Activated T-helper 2 cell treated with anti-CD3 and anti-CD28 coated beads, Interferon-gamma antibody, Interleukin-2, Interleukin-4, amounts not matched to agents 10 μg/mL and 5 μg/mL and 100 μg/mL, durations not matched to agents 14 hours and 24 hours and 36 hours (primary cell): Measurements from ENCODE around the gene ACD. TPM values are rescaled to one million over a fixed set of nuclear protein-coding genes. Genes with fewer than 3 reads are reported as not detected.

Source experiments
- DNase-seq: peaks from one replicate; pipeline ENCODE4 v3.0.0; 2021; ENCODE audit warnings: low spot score
- H3K27ac Mint-ChIP-seq: one replicate; pipeline ENCODE4 v1.8.0; 2021; ENCODE audit warnings: mixed read lengths
- H3K27me3 Mint-ChIP-seq: one replicate; pipeline ENCODE4 v1.8.0; 2021; ENCODE audit warnings: low read depth, mixed read lengths
- H3K36me3 Mint-ChIP-seq: one replicate; pipeline ENCODE4 v1.8.0; 2021; ENCODE audit warnings: low read depth, mixed read lengths
- H3K4me1 Mint-ChIP-seq: one replicate; pipeline ENCODE4 v1.8.0; 2021; ENCODE audit warnings: low read depth, mixed read lengths
- H3K4me3 Mint-ChIP-seq: one replicate; pipeline ENCODE4 v1.8.0; 2021; ENCODE audit warnings: low read depth, mild to moderate bottlenecking, moderate library complexity, mixed read lengths
- H3K9me3 Mint-ChIP-seq: one replicate; pipeline ENCODE4 v1.8.0; 2021; ENCODE audit warnings: mixed read lengths
- intact Hi-C: fragments of 100-400 bp; cut with micrococcal nuclease; formaldehyde crosslinking; loops from one replicate; pipeline ENCODE4 v1.15.1; 2023
- total RNA-seq: library from RNA; stranded (reverse); gene quantifications from 2 replicates; pipeline ENCODE4 v1.2.3, GENCODE V29; 2022

Gene ACD
- total RNA-seq, 1 donor from 2014 or later: 48.9 TPM

DNA sequence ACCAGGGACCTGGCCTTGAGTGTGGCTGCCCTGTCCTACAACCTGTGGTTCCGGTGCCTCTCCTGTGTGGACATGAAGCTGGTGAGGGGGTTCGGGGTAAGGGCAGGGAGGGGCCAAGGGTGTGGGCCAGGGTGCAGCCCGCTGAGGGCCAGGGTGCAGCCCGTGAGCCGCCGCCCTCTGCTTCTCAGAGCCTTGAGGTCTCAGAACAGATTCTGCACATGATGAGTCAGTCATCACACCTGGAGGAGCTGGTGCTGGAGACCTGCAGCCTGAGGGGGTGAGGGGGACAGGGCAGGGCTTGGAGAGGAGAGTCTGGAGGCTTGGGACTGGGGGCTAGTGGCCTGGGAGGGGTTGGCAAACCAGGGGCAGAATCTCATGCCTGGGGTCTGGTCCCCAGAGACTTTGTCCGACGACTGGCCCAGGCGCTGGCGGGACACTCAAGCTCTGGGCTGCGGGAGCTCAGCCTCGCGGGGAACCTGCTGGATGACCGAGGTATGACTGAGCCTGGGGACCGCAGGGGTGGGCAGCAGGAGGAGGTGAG is 12.9 kb downstream of the ACD start:
- H3K36me3 Mint-ChIP-seq: peaks cover 49% of the 10 kb centered on the region
- no peak for DNase-seq
- H3K9me3 Mint-ChIP-seq: no peaks in the 10 kb centered on the region
- intact Hi-C loops: no loop called here
- H3K4me1 Mint-ChIP-seq: peaks cover 7% of the 10 kb centered on the region
- H3K27me3 Mint-ChIP-seq: no peaks in the 10 kb centered on the region
- no peak overlapping the region for H3K4me3 Mint-ChIP-seq
- H3K27ac Mint-ChIP-seq: no peak overlapping the region

DNA sequence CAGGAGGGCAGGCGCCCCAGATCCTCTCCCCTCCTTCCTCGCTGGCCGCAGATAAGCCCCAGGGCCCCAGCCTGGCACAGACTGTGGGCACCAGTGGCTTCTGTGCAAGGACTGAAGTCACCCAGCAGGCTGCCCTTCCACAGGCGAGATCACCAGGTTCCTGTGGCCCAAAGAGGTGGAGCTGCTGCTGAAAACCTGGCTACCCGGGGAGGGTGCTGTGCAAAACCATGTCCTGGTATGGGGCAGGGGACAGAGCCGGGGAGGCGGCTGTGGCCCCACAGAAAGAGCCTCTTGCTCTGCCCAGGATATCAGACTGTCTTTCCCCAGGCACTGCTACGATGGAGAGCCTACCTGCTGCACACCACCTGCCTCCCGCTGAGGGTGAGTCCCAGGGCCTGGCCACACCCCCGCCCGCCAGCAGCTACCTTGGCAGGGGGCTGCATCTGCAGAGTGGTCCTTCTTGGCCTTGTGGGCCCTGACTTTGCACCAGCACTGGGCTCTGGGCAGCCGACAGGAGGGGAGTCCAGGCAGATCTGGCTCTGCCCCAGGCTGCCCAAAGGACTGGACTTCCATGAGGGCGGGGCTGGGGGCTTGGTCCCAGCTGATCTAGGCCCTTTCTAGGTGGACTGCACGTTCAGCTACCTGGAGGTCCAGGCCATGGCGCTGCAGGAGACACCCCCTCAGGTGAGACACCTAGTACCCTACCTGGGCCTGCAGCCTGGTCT is 14.5 kb downstream of the ACD start:
- intact Hi-C loops: loop anchor here (1.0 to 2.0 kb wide), 3 partner anchors 15 to 98 kb away; partner anchors contain the start of genes ACD, CTCF and PARD6A
- no peaks in the 10 kb centered on the region for H3K9me3 Mint-ChIP-seq
- H3K4me1 Mint-ChIP-seq: peaks cover 6% of the 10 kb centered on the region
- H3K36me3 Mint-ChIP-seq: peaks cover 35% of the 10 kb centered on the region
- peak overlapping the region; percentile 89 for H3K4me3 Mint-ChIP-seq
- peak overlapping the region; percentile 89 for H3K27ac Mint-ChIP-seq
- no peak for DNase-seq
- no peaks in the 10 kb centered on the region for H3K27me3 Mint-ChIP-seq

DNA sequence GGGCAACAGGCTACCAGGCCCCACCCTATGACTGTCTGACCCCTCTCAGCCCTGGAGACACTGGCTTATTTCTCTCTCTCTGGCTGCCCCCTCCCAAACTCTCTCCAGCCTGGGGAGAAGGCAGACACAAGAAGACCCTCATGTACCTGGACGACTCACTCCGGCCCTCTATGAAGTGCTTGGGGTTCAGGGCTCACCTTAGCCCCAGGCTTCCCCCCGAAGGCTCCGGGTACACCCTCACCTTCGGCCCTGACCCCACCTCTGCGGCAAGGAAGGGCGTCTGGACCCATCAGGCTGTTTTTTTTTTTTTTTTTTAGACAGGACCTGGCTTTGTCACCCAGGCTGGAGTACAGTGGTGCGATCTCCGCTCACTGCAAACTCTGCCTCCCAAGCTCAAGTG is 16.0 kb downstream of the ACD start:
- no peak for DNase-seq
- peak overlapping the region; percentile 71 for H3K4me3 Mint-ChIP-seq
- H3K9me3 Mint-ChIP-seq: no peaks in the 10 kb centered on the region
- peaks cover 28% of the 10 kb centered on the region for H3K36me3 Mint-ChIP-seq
- no peak overlapping the region for H3K27ac Mint-ChIP-seq
- H3K27me3 Mint-ChIP-seq: no peaks in the 10 kb centered on the region
- intact Hi-C loops: loop anchor here (1.0 to 5.0 kb wide), 4 partner anchors 17 to 123 kb away; partner anchors contain the start of genes ACD, CTCF and PARD6A
- peaks cover 6% of the 10 kb centered on the region for H3K4me1 Mint-ChIP-seq

DNA sequence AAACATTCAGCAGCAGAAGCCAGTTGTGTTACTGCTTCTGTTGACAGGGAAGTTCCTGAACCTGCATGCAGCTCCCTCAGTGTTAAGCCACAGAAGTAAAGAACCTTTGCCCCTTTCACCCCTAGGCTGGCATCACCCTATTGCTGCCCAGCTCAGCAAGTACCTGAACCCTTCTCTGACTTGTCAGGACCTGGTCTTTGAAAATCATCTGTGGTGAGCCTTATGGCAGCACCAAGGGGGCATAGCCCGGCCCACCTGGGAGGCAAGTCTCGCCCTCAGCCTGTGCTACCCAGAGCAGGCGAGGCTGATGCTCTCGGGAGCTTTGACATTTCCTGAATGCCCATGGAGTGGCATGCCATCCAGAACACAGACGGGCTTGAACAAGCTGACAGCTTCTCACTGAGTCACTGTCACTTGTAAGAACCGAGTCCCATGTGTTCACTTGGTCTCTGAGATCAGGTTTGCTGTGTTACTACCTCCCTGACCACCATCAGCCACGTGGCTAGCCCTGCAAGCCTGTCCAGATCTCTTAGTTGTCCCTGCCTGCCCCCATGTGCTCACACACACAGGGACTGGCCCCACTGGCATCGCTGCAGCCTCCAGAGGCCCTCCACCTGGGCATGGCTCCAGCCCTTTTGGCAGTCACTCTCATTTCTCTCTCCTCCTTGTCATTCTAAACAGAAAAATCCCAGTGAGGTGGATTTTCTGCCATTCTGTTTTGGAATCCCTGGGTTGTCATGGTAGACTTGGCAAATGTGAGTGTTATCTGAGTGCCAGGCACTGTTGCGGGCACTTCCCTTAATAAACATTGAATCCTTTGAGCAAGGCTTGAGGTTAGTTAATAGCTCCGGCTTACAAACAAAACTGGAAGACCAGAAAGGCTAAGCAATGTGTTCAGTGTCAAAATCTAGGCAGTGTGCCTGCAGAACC is 18.0 kb downstream of the ACD start:
- Mint-ChIP-seq H3K9me3 (no peaks in the 10 kb centered on the region), H3K4me3 (no peak overlapping the region), H3K27me3 (no peaks in the 10 kb centered on the region), H3K4me1 (peaks cover 6% of the 10 kb centered on the region), H3K27ac (no peak overlapping the region), H3K36me3 (peaks cover 31% of the 10 kb centered on the region)
- intact Hi-C loops: loop anchor here (5.0 kb wide), 1 partner anchor 40 kb away; no protein-coding TSS in a partner anchor
- no peak for DNase-seq

DNA sequence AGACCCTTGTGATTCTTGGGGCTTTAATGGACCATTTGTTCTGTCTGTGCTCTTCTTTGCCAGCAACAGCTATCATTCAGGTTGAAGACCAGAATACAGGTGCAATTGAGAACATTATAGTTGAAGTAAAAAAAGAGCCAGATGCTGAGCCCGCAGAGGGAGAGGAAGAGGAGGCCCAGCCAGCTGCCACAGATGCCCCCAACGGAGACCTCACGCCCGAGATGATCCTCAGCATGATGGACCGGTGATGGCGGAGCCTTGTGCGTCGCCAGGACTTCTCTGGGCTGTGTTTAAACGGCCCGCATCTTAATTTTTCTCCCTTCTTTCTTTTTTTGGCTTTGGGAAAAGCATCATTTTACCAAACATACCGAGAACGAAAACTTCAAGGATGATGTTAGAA is 22.4 kb downstream of the ACD start:
- DNase-seq: no peak
- intact Hi-C loops: no loop called here
- H3K9me3 Mint-ChIP-seq: no peaks in the 10 kb centered on the region
- H3K4me3 Mint-ChIP-seq: no peak overlapping the region
- H3K36me3 Mint-ChIP-seq: peaks cover 40% of the 10 kb centered on the region
- H3K4me1 Mint-ChIP-seq: no peaks in the 10 kb centered on the region
- H3K27me3 Mint-ChIP-seq: no peaks in the 10 kb centered on the region
- H3K27ac Mint-ChIP-seq: no peak overlapping the region

DNA sequence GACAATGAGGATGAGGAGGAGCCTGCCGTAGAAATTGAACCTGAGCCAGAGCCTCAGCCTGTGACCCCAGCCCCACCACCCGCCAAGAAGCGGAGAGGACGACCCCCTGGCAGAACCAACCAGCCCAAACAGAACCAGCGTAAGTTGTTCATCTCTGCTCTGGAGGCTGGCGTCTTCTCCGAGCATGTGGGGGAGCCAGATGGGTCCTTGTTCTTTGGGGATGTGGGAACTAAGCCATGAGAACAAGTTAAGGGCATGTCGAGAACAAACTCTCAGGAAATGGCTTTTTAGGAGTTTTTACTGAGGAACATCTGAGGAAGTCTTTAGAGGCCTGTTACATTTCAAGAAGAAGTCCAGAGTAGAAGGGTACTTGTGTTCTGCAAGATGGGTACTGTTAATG is 23.3 kb downstream of the ACD start:
- intact Hi-C loops: no loop called here
- Mint-ChIP-seq H3K36me3 (peaks cover 48% of the 10 kb centered on the region), H3K9me3 (no peaks in the 10 kb centered on the region), H3K27me3 (no peaks in the 10 kb centered on the region), H3K27ac (no peak overlapping the region), H3K4me3 (no peak overlapping the region), H3K4me1 (no peaks in the 10 kb centered on the region)
- no peak for DNase-seq

DNA sequence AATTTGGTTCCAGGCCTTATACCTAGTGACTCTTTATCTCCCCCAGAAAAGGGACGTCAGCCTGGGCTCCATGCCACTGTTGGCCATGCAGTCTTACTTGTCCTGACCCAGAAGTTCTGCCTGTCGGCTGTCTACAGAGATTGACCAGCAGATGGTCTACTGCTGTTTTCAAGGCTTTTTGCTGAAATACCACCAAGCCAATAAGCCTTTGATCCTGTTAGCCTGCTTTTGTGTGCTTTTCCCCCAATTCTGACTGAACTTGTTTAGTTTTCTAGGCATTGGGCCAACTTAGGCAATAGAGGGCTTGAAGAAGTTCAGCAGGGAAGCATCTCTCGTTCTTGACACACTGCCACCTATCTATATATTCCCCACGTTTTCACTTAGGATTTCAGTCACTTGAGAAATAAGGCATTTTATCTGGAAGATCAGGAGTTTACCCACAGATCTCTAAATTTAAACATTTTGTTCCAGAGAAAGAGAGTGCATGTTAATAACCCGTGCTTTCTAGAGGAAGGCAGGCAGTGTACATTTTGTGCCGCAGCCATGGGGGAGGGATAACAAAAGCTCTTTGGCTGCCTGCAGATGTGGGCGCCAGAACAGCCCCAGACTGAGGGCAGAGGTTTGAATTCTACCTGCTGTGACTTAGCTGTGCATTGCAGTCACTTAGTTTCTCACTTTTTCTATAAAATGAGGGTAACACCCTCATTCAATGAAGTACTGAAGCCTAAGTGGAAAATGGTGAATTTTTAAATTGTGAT is 27.5 kb downstream of the ACD start:
- no peaks in the 10 kb centered on the region for H3K4me1 Mint-ChIP-seq
- no peak overlapping the region for H3K4me3 Mint-ChIP-seq
- H3K27ac Mint-ChIP-seq: no peak overlapping the region
- peaks cover 55% of the 10 kb centered on the region for H3K36me3 Mint-ChIP-seq
- DNase-seq: no peak
- intact Hi-C loops: no loop called here
- H3K9me3 Mint-ChIP-seq: no peaks in the 10 kb centered on the region
- H3K27me3 Mint-ChIP-seq: no peaks in the 10 kb centered on the region

DNA sequence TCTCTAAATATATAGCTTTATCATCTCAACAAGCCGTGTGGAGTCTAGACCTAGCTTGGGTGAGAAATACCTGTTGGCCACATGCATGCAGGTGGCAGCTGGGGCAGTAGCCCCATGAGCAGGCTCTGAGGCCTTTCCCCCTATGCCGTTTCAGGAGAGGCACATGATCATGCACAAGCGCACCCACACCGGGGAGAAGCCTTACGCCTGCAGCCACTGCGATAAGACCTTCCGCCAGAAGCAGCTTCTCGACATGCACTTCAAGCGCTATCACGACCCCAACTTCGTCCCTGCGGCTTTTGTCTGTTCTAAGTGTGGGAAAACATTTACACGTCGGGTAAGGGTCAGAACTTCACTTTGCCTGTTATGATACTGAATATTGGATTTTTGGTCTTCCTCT is 31.8 kb downstream of the ACD start:
- no peak overlapping the region for H3K27ac Mint-ChIP-seq
- intact Hi-C loops: no loop called here
- no peak overlapping the region for H3K4me3 Mint-ChIP-seq
- no peaks in the 10 kb centered on the region for H3K27me3 Mint-ChIP-seq
- no peaks in the 10 kb centered on the region for H3K4me1 Mint-ChIP-seq
- peaks cover 63% of the 10 kb centered on the region for H3K36me3 Mint-ChIP-seq
- DNase-seq: no peak
- H3K9me3 Mint-ChIP-seq: no peaks in the 10 kb centered on the region

DNA sequence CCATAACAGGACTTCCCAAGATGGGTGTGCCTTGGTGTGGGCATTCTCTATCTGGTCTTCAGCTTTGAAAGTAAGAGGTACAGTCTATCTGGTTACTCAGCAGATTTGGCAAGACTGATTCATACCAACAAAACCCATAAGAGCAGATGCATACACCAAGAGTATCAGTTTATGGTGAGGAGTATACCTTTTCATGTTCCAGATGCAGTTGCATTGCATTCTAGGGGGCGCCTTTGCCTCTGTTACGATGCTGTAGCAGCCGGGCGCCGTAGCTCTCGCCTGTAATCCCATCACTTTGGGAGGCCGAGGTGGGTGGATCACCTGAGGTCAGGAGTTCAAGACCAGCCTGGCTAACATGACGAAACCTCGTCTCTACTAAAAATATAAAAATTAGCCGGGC is 46.3 kb downstream of the ACD start:
- Mint-ChIP-seq H3K36me3 (peaks cover 57% of the 10 kb centered on the region), H3K4me3 (no peak overlapping the region), H3K27me3 (no peaks in the 10 kb centered on the region), H3K27ac (no peak overlapping the region), H3K9me3 (no peaks in the 10 kb centered on the region), H3K4me1 (no peaks in the 10 kb centered on the region)
- intact Hi-C loops: no loop called here
- no peak for DNase-seq

DNA sequence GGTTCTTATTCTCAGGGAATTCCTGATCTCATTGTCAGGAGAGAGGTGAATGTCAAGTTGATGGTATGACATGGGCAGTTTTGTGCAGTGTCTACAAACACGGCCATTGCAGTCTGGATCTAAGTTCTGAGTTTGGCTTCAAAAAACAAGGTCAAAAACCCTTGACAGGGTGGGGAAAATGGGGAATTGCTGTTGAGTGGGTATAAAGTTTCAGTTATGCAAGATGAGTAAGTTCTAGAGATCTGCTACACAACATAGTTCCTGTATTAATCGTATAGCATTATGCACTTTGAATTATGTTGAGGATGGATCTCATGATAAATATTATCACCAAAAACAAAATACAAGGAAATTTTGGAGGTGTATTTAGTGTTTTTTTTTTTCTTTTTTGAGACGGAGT is 51.7 kb downstream of the ACD start:
- H3K27me3 Mint-ChIP-seq: no peaks in the 10 kb centered on the region
- H3K27ac Mint-ChIP-seq: peak overlapping the region; percentile 43
- peaks cover 7% of the 10 kb centered on the region for H3K4me1 Mint-ChIP-seq
- intact Hi-C loops: no loop called here
- no peak for DNase-seq
- no peaks in the 10 kb centered on the region for H3K9me3 Mint-ChIP-seq
- H3K36me3 Mint-ChIP-seq: peaks cover 28% of the 10 kb centered on the region
- no peak overlapping the region for H3K4me3 Mint-ChIP-seq
